HepG2 (cell line): ENCODE measurements around the gene RMI2. TPM values are rescaled to one million over a fixed set of nuclear protein-coding genes. Genes with fewer than 3 reads are reported as not detected.

Source experiments
- ATF3 ChIP-seq: sonication (generic); formaldehyde crosslinking; IDR thresholded peaks from 2 replicates; pipeline ENCODE4 v1.4.0; 2020; ENCODE audit warnings: missing genetic modification reagents
- DR1 ChIP-seq: sonication (generic); formaldehyde crosslinking; IDR thresholded peaks from 2 replicates; pipeline ENCODE4 v1.8.0; 2021; ENCODE audit warnings: mild to moderate bottlenecking, missing genetic modification reagents, inconsistent platforms
- ERF ChIP-seq: IDR thresholded peaks from 2 replicates; pipeline ENCODE4 v1.6.1; 2018; ENCODE audit warnings: missing biosample characterization, missing genetic modification reagents
- FOXM1 ChIP-seq: sonication (generic); formaldehyde crosslinking; IDR thresholded peaks from 2 replicates; pipeline ENCODE4 v1.5.0; 2020; ENCODE audit warnings: missing genetic modification reagents
- HOXA3 ChIP-seq: sonication (generic); formaldehyde crosslinking; IDR thresholded peaks from 2 replicates; pipeline ENCODE4 v1.5.0; 2020; ENCODE audit warnings: missing genetic modification reagents
- KLF12 ChIP-seq: sonication (generic); formaldehyde crosslinking; IDR thresholded peaks from 2 replicates; pipeline ENCODE4 v1.4.0; 2020; ENCODE audit warnings: missing genetic modification reagents, borderline replicate concordance
- LCORL ChIP-seq, 2 experiments: fragments of 450-650 bp in 1 of 2; sonication (generic) in 1 of 2; formaldehyde crosslinking in 1 of 2; IDR thresholded peaks; 2 replicates each; pipeline versions ENCODE4 v1.5.0 to v1.6.1; 2017 to 2020; ENCODE audit warnings: antibody characterized with exemption in 1 of 2, missing genetic modification reagents in 1 of 2
- MIER3 ChIP-seq: IDR thresholded peaks from 2 replicates; pipeline ENCODE4 v1.6.1; 2016; ENCODE audit warnings: missing compliant biosample characterization, borderline replicate concordance
- MTA1 ChIP-seq: sonication (generic); formaldehyde crosslinking; IDR thresholded peaks from 2 replicates; pipeline ENCODE4 v1.4.0; 2020; ENCODE audit warnings: missing genetic modification reagents, mild to moderate bottlenecking, borderline replicate concordance
- REL ChIP-seq: sonication (generic); formaldehyde crosslinking; conservative IDR thresholded peaks from 2 replicates; pipeline ENCODE4 v1.8.0; 2022; ENCODE audit warnings: mild to moderate bottlenecking, missing genetic modification reagents, moderate library complexity
- REXO4 ChIP-seq: sonication (generic); formaldehyde crosslinking; IDR thresholded peaks from 2 replicates; pipeline ENCODE4 v1.8.0; 2022; ENCODE audit warnings: missing genetic modification reagents, mild to moderate bottlenecking, borderline replicate concordance
- SALL2 ChIP-seq: sonication (generic); formaldehyde crosslinking; IDR thresholded peaks from 2 replicates; pipeline ENCODE4 v1.8.1; 2023; ENCODE audit warnings: mild to moderate bottlenecking, missing genetic modification reagents, inconsistent platforms
- SETDB1 ChIP-seq: sonication (generic); formaldehyde crosslinking; IDR thresholded peaks from 2 replicates; pipeline ENCODE4 v1.5.1; 2020; ENCODE audit warnings: missing genetic modification reagents, mild to moderate bottlenecking, borderline replicate concordance
- SOX5 ChIP-seq: IDR thresholded peaks from 2 replicates; pipeline ENCODE4 v1.6.1; 2016; ENCODE audit warnings: borderline replicate concordance
- SRSF9 ChIP-seq: fragments of 200-400 bp; formaldehyde crosslinking; IDR thresholded peaks from 2 replicates; pipeline ENCODE4 v1.6.1; 2018; ENCODE audit warnings: borderline replicate concordance, mild to moderate bottlenecking, low read depth, low read length; ENCODE audit not compliant: insufficient read depth, poor library complexity, severe bottlenecking
- ZBTB33 ChIP-seq: sonication (generic); formaldehyde crosslinking; IDR thresholded peaks from 2 replicates; pipeline ENCODE4 v1.4.0; 2020; ENCODE audit warnings: missing genetic modification reagents
- ZNF326 ChIP-seq: sonication (generic); formaldehyde crosslinking; IDR thresholded peaks from 2 replicates; pipeline ENCODE4 v1.4.0; 2020; ENCODE audit warnings: missing genetic modification reagents, borderline replicate concordance
- ZNF333 ChIP-seq: sonication (generic); formaldehyde crosslinking; IDR thresholded peaks from 2 replicates; pipeline ENCODE4 v1.4.0; 2020; ENCODE audit warnings: mild to moderate bottlenecking, missing genetic modification reagents, borderline replicate concordance
- polyA plus RNA-seq, 8 experiments: library from polyadenylated mRNA; depleted of rRNA in 3 of 8; stranded (reverse) in 7 of 8; unstranded in 1 of 8; fragments of >200 nt; fragmentation: Illumina TruSeq in 4 of 8; extraction: Trizol in 4 of 8; gene quantifications; 2 replicates each; pipeline versions ENCODE4 v1.2.1 to v1.2.3, GENCODE V29; 2011 to 2016; ENCODE audit warnings: low read depth in 4 of 8, missing spikeins in 1 of 8, mixed read lengths in 1 of 8; ENCODE audit not compliant: insufficient read depth in 1 of 8
- total RNA-seq, 5 experiments: library from RNA; depleted of rRNA; stranded (reverse); fragments of >200 nt; fragmentation: Illumina TruSeq; extraction: Trizol; gene quantifications; 2 replicates each; pipeline ENCODE4 v1.2.3, GENCODE V29; 2016; ENCODE audit warnings: low read depth in 1 of 5
- TF ChIP-seq, protein P1 (sequence below): sonication (generic); formaldehyde crosslinking; IDR thresholded peaks from 2 replicates; pipeline ENCODE4 v1.4.0; 2020; ENCODE audit warnings: missing genetic modification reagents, low read depth, mild to moderate bottlenecking, borderline replicate concordance
- TF ChIP-seq, protein P2 (sequence below): sonication (generic); formaldehyde crosslinking; IDR thresholded peaks from 2 replicates; pipeline ENCODE4 v1.5.1; 2020; ENCODE audit warnings: mild to moderate bottlenecking, missing genetic modification reagents, moderate library complexity
- TF ChIP-seq, protein P3 (sequence below): sonication (generic); formaldehyde crosslinking; IDR thresholded peaks from 2 replicates; pipeline ENCODE4 v1.8.1; 2023; ENCODE audit warnings: mild to moderate bottlenecking, missing genetic modification reagents

The RMI2 gene
- total and polyA plus RNA-seq, 2 of the 13 experiments (the other 11 are each of a cell fraction or from before 2014, with no cell fraction given): 24.5 to 55.7 TPM

GRCh38 chr16:11345040-11345862 is at the start of gene RMI2 (continued):
- peak; percentile 64; the same call in 1 of the 2 replicates for TF ChIP-seq REL
- TF ChIP-seq SALL2: peak; percentile 94
- no peak for TF ChIP-seq SETDB1 (CRISPR knock-in tag)
- TF ChIP-seq ATF3 (CRISPR knock-in tag): no peak
- TF ChIP-seq, protein P1, sequence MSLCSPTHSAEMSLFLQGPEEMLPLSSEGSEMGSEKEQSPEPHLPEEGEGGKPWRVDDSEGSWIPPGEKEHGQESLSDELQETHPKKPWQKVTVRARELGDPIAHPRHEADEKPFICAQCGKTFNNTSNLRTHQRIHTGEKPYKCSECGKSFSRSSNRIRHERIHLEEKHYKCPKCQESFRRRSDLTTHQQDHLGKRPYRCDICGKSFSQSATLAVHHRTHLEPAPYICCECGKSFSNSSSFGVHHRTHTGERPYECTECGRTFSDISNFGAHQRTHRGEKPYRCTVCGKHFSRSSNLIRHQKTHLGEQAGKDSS: 0 out of 2 replicates have a peak, but pooled peaks have one; percentile 76
- TF ChIP-seq ERF (CRISPR knock-in tag): peak; percentile 92
- TF ChIP-seq SOX5 (CRISPR knock-in tag): peak; percentile 56
- peak; percentile 93 for TF ChIP-seq HOXA3 (CRISPR knock-in tag)
- no peak for TF ChIP-seq SRSF9
- TF ChIP-seq ZBTB33 (CRISPR knock-in tag): no peak
- TF ChIP-seq MTA1 (CRISPR knock-in tag): no peak; the same call in 1 of the 2 replicates
- TF ChIP-seq LCORL (IDR thresholded peaks at IDR 0.05): no peak
- TF ChIP-seq LCORL (CRISPR knock-in tag; IDR thresholded peaks at IDR 0.05): no peak
- TF ChIP-seq ZNF333: peak; percentile 70; the same call in 1 of the 2 replicates
- TF ChIP-seq FOXM1 (CRISPR knock-in tag): no peak
- no peak for TF ChIP-seq REXO4 (CRISPR knock-in tag)
- TF ChIP-seq ZNF326 (CRISPR knock-in tag): no peak
- TF ChIP-seq, protein P2, sequence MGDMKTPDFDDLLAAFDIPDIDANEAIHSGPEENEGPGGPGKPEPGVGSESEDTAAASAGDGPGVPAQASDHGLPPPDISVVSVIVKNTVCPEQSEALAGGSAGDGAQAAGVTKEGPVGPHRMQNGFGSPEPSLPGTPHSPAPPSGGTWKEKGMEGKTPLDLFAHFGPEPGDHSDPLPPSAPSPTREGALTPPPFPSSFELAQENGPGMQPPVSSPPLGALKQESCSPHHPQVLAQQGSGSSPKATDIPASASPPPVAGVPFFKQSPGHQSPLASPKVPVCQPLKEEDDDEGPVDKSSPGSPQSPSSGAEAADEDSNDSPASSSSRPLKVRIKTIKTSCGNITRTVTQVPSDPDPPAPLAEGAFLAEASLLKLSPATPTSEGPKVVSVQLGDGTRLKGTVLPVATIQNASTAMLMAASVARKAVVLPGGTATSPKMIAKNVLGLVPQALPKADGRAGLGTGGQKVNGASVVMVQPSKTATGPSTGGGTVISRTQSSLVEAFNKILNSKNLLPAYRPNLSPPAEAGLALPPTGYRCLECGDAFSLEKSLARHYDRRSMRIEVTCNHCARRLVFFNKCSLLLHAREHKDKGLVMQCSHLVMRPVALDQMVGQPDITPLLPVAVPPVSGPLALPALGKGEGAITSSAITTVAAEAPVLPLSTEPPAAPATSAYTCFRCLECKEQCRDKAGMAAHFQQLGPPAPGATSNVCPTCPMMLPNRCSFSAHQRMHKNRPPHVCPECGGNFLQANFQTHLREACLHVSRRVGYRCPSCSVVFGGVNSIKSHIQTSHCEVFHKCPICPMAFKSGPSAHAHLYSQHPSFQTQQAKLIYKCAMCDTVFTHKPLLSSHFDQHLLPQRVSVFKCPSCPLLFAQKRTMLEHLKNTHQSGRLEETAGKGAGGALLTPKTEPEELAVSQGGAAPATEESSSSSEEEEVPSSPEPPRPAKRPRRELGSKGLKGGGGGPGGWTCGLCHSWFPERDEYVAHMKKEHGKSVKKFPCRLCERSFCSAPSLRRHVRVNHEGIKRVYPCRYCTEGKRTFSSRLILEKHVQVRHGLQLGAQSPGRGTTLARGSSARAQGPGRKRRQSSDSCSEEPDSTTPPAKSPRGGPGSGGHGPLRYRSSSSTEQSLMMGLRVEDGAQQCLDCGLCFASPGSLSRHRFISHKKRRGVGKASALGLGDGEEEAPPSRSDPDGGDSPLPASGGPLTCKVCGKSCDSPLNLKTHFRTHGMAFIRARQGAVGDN (CRISPR knock-in tag): peak; percentile 97
- TF ChIP-seq DR1 (CRISPR knock-in tag): peak; percentile 83
- peak; percentile 67 for TF ChIP-seq MIER3
- TF ChIP-seq KLF12 (CRISPR knock-in tag): peak; percentile 98
- TF ChIP-seq, protein P3, sequence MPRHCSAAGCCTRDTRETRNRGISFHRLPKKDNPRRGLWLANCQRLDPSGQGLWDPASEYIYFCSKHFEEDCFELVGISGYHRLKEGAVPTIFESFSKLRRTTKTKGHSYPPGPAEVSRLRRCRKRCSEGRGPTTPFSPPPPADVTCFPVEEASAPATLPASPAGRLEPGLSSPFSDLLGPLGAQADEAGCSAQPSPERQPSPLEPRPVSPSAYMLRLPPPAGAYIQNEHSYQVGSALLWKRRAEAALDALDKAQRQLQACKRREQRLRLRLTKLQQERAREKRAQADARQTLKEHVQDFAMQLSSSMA (CRISPR knock-in tag): no peak
